Fibroblast of skin of back (primary cell): ENCODE results near the gene PRKG1.

Experiments
- DNase-seq: peaks from one replicate; pipeline ENCODE4 v3.0.0-alpha.2; 2013

The PRKG1 gene

GRCh38 chr10:51834548-51834947 is 760.3 kb downstream of the PRKG1 start:
- no peak for DNase-seq

DNA sequence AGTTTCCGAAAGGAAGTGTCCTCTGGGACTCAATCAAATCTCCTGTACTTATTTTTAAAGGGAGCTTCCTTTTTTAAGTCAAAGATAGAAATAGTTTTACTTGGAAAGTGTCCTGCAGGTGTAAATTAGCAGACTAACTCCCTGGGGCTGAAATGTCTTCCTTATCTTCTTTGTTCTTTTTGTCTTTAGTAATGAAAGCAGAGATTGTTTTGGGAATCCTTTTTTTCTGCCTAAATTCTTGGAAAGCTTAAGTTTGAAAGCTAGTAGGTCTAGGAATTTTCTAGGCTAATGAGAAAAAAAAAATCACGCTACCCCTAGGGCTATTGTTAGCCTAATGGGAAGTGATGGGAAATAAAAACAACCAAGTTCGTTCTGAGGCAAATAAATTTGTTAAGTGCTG is 764.2 kb downstream of the PRKG1 start:
- DNase-seq = no peak

- DNase-seq = no peak
Observed at GRCh38 chr10:51843966-51844365, 769.7 kb downstream of the PRKG1 start.

DNA sequence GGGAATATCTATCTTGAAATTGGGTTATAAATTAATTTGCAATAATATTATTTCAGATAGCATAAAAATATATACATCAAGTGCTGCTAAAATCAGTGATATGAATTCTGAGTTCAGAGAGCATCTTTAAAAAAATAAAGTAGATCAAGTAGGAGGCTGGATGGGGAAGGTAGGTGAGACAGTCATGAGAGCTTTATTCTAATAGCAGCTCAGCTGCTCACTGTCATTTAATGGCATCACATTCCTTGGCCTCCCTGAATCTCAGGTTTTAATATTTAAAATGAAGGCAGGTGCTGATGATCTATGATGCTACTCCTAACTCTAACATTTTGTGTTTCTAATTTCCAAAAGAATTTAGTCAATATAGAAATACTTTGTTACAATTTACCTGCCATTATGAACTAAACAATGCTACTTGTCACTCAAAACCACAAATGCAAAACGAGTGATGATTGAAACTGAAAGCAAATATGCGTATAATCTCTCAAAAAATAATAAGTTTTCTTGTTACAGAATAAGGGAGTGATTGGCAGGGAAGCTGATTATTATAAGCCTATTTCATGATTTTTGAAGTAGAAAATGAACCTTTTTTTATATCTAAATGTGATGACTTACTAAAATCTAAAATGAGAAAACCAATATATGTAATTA is 772.7 kb downstream of the PRKG1 start:
- DNase-seq = no peak

DNA sequence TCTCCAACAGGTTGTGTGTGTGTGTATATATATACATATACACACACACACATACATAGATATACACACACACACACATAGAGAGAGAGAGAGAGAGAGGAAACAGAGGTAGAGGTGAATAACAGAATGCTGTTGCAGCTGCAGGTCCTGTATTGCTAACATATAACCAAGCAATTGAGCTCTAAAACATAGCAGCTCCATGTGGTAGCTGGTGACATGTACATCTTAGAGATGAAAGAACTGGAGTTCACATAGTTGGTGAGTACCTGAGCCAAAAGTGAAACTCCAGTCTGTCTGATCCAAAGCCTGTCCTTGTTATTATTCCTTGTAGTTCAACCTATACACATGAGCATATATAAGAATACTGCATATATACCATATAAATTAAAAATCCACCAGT is 778.0 kb downstream of the PRKG1 start:
- DNase-seq = no peak

- DNase-seq = no peak
Observed at GRCh38 chr10:51857305-51857704, 783.0 kb downstream of the PRKG1 start.

GRCh38 chr10:51860257-51860656 is 786.0 kb downstream of the PRKG1 start:
- DNase-seq = peak; percentile 47

GRCh38 chr10:51861051-51861450 is 786.8 kb downstream of the PRKG1 start:
- no peak for DNase-seq

DNA sequence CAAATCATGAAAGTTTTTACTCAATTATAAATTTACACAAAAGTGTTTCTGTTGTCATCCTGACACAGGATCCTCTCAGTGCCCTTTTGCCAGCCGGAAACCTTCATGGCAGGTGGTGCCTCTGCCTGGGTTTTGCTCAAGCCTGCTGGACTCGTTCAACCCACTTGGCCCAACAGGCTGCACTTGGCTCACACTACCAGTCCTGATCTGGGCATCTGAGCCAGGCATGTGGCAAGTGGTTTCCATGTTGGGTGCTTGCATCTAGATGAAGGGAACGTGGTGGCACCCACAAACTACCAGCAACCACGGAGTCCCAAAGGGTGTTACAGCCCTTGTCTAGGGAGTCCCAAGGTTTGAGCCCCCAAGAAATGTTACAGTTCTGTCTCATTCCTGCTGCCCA is 787.4 kb downstream of the PRKG1 start:
- DNase-seq = no peak

- no peak for DNase-seq
Observed at GRCh38 chr10:51862149-51862548, 787.9 kb downstream of the PRKG1 start.

GRCh38 chr10:51867956-51868355 is 793.7 kb downstream of the PRKG1 start:
- DNase-seq = peak; percentile 87

GRCh38 chr10:51874131-51874530 is 799.8 kb downstream of the PRKG1 start:
- DNase-seq = no peak

- no peak for DNase-seq
Observed at GRCh38 chr10:51875610-51876009, 801.3 kb downstream of the PRKG1 start.

- DNase-seq = no peak
Observed at GRCh38 chr10:51876503-51876902, 802.2 kb downstream of the PRKG1 start.

- DNase-seq = no peak
Observed at GRCh38 chr10:51876979-51877378, 802.7 kb downstream of the PRKG1 start.

GRCh38 chr10:51877636-51878035 is 803.3 kb downstream of the PRKG1 start:
- no peak for DNase-seq

- peak; percentile 14 for DNase-seq
Observed at GRCh38 chr10:51878695-51879094, 804.4 kb downstream of the PRKG1 start.

GRCh38 chr10:51879238-51879637 is 805.0 kb downstream of the PRKG1 start:
- DNase-seq = peak; percentile 100

DNA sequence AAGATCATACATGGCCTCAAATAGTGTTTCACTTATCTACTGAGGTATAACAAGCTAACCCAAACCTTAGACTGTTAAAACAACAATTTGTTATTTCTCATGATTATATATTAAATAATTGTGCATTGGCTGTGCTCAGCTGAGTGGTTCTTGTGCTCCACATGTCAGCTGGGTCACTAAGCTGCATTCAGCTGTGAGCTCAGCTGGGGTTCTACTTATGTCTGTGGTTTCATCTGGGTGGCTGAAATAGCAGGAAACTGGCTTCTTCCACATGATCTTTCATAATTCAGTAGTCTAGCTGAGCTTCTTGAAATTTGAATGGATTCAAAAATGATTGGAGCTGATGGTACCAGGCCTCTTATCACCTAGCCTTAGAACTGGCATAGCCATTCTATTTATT is 806.9 kb downstream of the PRKG1 start:
- no peak for DNase-seq

- DNase-seq = peak; percentile 86
Observed at GRCh38 chr10:51886438-51887068, 812.3 kb downstream of the PRKG1 start.

GRCh38 chr10:51888263-51888662 is 814.0 kb downstream of the PRKG1 start:
- DNase-seq = no peak

GRCh38 chr10:51892313-51892712 is 818.0 kb downstream of the PRKG1 start:
- DNase-seq = no peak

DNA sequence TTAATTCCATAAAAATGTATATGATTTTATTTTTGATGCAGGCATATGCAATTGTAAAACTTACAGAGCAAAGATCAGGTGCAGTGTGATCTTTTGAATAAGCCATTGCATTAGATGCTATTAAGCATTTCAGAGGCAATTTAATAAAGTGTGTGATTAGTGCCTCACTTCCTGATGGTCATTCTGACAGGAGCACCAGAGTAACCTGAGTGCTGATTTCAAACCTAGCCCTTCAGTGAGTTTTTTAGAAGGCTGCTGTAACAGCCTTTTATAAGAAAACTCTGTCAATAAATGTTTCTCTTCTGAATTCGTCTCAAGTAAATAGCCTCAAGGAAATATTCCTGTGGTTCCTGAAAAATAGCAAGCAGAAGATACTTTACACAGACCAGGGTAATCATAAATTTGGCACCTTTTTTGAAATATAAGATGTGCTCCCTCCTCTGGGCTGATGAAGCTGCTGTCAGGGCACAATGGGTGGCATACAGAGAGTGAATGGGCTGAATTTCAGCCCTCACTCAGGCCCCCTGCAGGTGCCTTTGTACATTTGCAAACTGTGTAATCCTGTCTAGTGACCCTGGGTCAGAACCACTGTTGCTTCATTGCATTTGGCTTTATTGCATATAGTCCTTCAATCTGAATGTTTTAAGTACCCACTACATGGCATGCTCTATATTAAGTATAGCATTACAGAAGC is 818.8 kb downstream of the PRKG1 start:
- peak; percentile 12 for DNase-seq
